ENCODE data around the gene TIAM2. TPM values are rescaled to one million over a fixed set of nuclear protein-coding genes. Genes with fewer than 3 reads are reported as not detected.
A peak's percentile ranks its signal among the peaks of the same experiment; 100 is the strongest.

Gene TIAM2
- total and polyA plus RNA-seq, 2 donors (not counting 3 experiments of a cell fraction or from before 2014, with no cell fraction given): 9.6 to 18.5 TPM

GRCh38 chr6:155084431-155085123 lies 89.5 kb downstream of the TIAM2 start:
- DNase-seq (ENCODE audit: low read depth, low spot score) (peak; percentile 27), FAIRE-seq (no peak)
- H3K36me3 ChIP-seq (ENCODE audit: control insufficient read depth in 2 of 2, extremely low read depth in 1 of 2, insufficient read depth in 2 of 2, low read length in 2 of 2): no peaks in the 10 kb centered on the region
- TF ChIP-seq GATA2 (IDR thresholded peaks at IDR 0.05; ENCODE audit: insufficient read depth, insufficient read length, low read depth, low read length) (no peak), FOS (IDR thresholded peaks at IDR 0.05; ENCODE audit: borderline replicate concordance, insufficient read depth, low read length) (peak; percentile 31), MYC (IDR thresholded peaks at IDR 0.05; ENCODE audit: low read depth, low read length) (no peak), EZH2 (IDR thresholded peaks at IDR 0.05; ENCODE audit: borderline replicate concordance, low read depth, low read length, severe bottlenecking) (no peak)
- H3K9me3 ChIP-seq (replicated peaks; ENCODE audit: control insufficient read depth, insufficient read depth, low read length): no peaks in the 10 kb centered on the region
- H3K9me1 ChIP-seq (replicated peaks; ENCODE audit: control insufficient read depth, extremely low read depth, insufficient read depth, low read length): no peaks in the 10 kb centered on the region
- ChIA-PET POLR2A (no interaction called here), CTCF (interaction anchor here (1.1 kb wide), 1 partner anchor 25 kb away, joined by 3 read pairs; no protein-coding TSS in a partner anchor)
- dilution Hi-C loops (cut with MboI; ENCODE audit: extremely low pct_ligation_motif_present, low sequenced_read_pairs): no loop called here
- intact Hi-C loops (cut with micrococcal nuclease): no loop called here
- BruUV-seq (replicated peaks): no TSS peak
- no peaks in the 10 kb centered on the region for H3K79me2 ChIP-seq (ENCODE audit: control insufficient read depth, insufficient read depth, low read length)
- H4K20me1 ChIP-seq (replicated peaks; ENCODE audit: control insufficient read depth, extremely low read depth, insufficient read depth, low read length): no peaks in the 10 kb centered on the region
- no peak overlapping the region for H3K4me3 ChIP-seq (replicated peaks in 1 of 3; ENCODE audit: insufficient read depth in 1 of 3, low read depth in 1 of 3, low read length in 3 of 3)
- no peak overlapping the region for H3K9ac ChIP-seq (replicated peaks; ENCODE audit: extremely low read depth, insufficient read depth, low read length)
- no peak overlapping the region for H2AFZ ChIP-seq (ENCODE audit: low read depth, low read length)
- H3K27ac ChIP-seq (ENCODE audit: insufficient read depth, low read depth, low read length): no peak overlapping the region
- H3K4me1 ChIP-seq (ENCODE audit: control insufficient read depth, extremely low read depth, insufficient read depth, low read length): peaks cover 20% of the 10 kb centered on the region
- no peak overlapping the region for H3K4me2 ChIP-seq (ENCODE audit: insufficient read depth, low read length)
- no peaks in the 10 kb centered on the region for H3K27me3 ChIP-seq (ENCODE audit: control insufficient read depth in 2 of 2, insufficient read depth in 2 of 2, low read length in 2 of 2)

- Histone ChIP-seq H3K4me3 (replicated peaks in 1 of 3; ENCODE audit: insufficient read depth in 1 of 3, low read depth in 1 of 3, low read length in 3 of 3) (no peak overlapping the region), H2AFZ (ENCODE audit: low read depth, low read length) (no peak overlapping the region), H3K4me2 (ENCODE audit: insufficient read depth, low read length) (no peak overlapping the region), H4K20me1 (replicated peaks; ENCODE audit: control insufficient read depth, extremely low read depth, insufficient read depth, low read length) (no peaks in the 10 kb centered on the region), H3K36me3 (ENCODE audit: control insufficient read depth in 2 of 2, extremely low read depth in 1 of 2, insufficient read depth in 2 of 2, low read length in 2 of 2) (no peaks in the 10 kb centered on the region), H3K9me3 (replicated peaks; ENCODE audit: control insufficient read depth, insufficient read depth, low read length) (no peaks in the 10 kb centered on the region), H3K79me2 (ENCODE audit: control insufficient read depth, insufficient read depth, low read length) (no peaks in the 10 kb centered on the region), H3K4me1 (ENCODE audit: control insufficient read depth, extremely low read depth, insufficient read depth, low read length) (peaks cover 9% of the 10 kb centered on the region), H3K9me1 (replicated peaks; ENCODE audit: control insufficient read depth, extremely low read depth, insufficient read depth, low read length) (no peaks in the 10 kb centered on the region), H3K27me3 (ENCODE audit: control insufficient read depth in 2 of 2, insufficient read depth in 2 of 2, low read length in 2 of 2) (no peaks in the 10 kb centered on the region), H3K9ac (replicated peaks; ENCODE audit: extremely low read depth, insufficient read depth, low read length) (no peak overlapping the region), H3K27ac (ENCODE audit: insufficient read depth, low read depth, low read length) (no peak overlapping the region)
- dilution Hi-C loops (cut with MboI; ENCODE audit: extremely low pct_ligation_motif_present, low sequenced_read_pairs) (no loop called here), intact Hi-C loops (cut with micrococcal nuclease) (no loop called here)
- FAIRE-seq (no peak), DNase-seq (ENCODE audit: low read depth, low spot score) (no peak)
- TF ChIP-seq MYC (IDR thresholded peaks at IDR 0.05; ENCODE audit: low read depth, low read length): no peak
- no peak for TF ChIP-seq POLR2AphosphoS5 (IDR thresholded peaks at IDR 0.05; ENCODE audit: insufficient read depth, low read depth, low read length)
- TF ChIP-seq, protein P1, sequence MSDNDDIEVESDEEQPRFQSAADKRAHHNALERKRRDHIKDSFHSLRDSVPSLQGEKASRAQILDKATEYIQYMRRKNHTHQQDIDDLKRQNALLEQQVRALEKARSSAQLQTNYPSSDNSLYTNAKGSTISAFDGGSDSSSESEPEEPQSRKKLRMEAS (IDR thresholded peaks at IDR 0.05; ENCODE audit: insufficient read depth, insufficient read length): no peak
- no peak for TF ChIP-seq EZH2 (IDR thresholded peaks at IDR 0.05; ENCODE audit: borderline replicate concordance, low read depth, low read length, severe bottlenecking)
- TF ChIP-seq POLR2A (IDR thresholded peaks at IDR 0.05; ENCODE audit: low read depth, low read length): no peak
- no peak for TF ChIP-seq JUN (IDR thresholded peaks at IDR 0.05; ENCODE audit: borderline replicate concordance, insufficient read depth, insufficient read length, low read depth)
- TF ChIP-seq FOS (IDR thresholded peaks at IDR 0.05; ENCODE audit: borderline replicate concordance, insufficient read depth, low read length): no peak
- ChIA-PET POLR2A (no interaction called here), CTCF (interaction anchor here (1.3 to 1.7 kb wide), 2 partner anchors 10 to 16 kb away, joined by 3 to 6 read pairs; no protein-coding TSS in a partner anchor)
- no TSS peak for BruUV-seq (replicated peaks)
These were observed 90.6 kb downstream of the TIAM2 start for GRCh38 chr6:155085582-155086257.

All from endothelial cell of umbilical vein (primary cell).